ENCODE results near the gene ACTR8.

GRCh38 chr3:53885239-53885638 is 3.3 kb upstream of the ACTR8 start:
- TF ChIP-seq EZH2 (IDR thresholded peaks at IDR 0.05; ENCODE audit: insufficient read depth, low read length) (no peak), CTCF (IDR thresholded peaks at IDR 0.05; ENCODE audit: insufficient read depth, low read depth, low read length) (no peak)
